HTERT RPE-1 (cell line): Measurements from ENCODE around the gene UBAP2.

Experiments used
- in situ Hi-C: fragments of 300-500 bp; cut with MboI; formaldehyde crosslinking; loops from 4 replicates; pipeline ENCODE4 v1.14.3; 2020; ENCODE audit warnings: low sequenced_read_pairs

The UBAP2 gene

GRCh38 chr9:33880211-33881089, 168.2 kb downstream of the UBAP2 start:
- in situ Hi-C loops: no loop called here

DNA sequence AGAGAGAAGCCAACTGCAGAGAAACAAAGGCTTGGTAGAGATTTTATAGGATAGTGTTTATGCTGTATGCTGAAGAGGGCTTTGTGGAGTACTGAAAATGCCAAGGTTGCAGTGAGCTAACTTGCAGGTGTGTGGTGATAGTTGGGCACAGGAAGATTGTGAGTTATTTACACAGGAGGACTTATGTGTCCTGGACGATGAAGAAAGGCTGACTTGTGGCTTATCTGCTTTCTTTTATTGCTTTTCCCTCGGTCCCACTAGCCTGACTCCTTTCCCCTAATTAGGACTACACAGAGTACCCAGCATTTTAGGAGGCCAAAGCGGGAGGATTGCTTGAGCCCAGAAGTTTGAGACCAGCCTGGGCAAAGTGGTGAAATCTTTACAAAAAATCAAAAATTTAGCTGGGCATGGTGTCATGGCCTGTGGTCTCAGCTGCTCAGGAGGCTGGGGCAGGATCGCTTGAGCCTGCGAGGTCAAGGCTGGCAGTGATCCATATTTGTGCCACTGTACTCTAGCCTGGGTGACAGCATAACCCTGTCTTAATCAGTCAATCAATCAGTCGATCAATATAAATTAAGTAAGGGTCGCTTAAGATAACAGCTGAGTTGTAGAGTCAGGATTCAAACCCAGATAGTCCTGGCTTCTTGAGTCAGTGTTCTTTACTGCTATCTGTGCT, 169.9 kb downstream of the UBAP2 start:
- in situ Hi-C loops: no loop called here

GRCh38 chr9:33877727-33878489, 170.8 kb downstream of the UBAP2 start:
- in situ Hi-C loops: no loop called here
